Hepatocyte (in vitro differentiated cells): ENCODE data around the gene PEX11B.

ENCODE experiments used
- CTCF ChIP-seq: fragments of 200-600 bp; sonication (generic); IDR thresholded peaks from 2 replicates; pipeline ENCODE4 v1.5.1; 2016; ENCODE audit warnings: antibody characterized with exemption, mild to moderate bottlenecking; ENCODE audit not compliant: poor library complexity
- EZH2 ChIP-seq: fragments of 200-600 bp; sonication (generic); IDR thresholded peaks from 2 replicates; pipeline ENCODE4 v1.6.1; 2016; ENCODE audit warnings: antibody characterized with exemption, mild to moderate bottlenecking, borderline replicate concordance

- no peak for TF ChIP-seq EZH2
- TF ChIP-seq CTCF = no peak
Measured at GRCh38 chr1:145863282-145864018, 55.1 kb downstream of the PEX11B start.
